Upper lobe of right lung (tissue), 1 donor: ENCODE results near the gene FSD1L. TPM values are rescaled to one million over a fixed set of nuclear protein-coding genes. Genes with fewer than 3 reads are reported as not detected.
A peak's percentile ranks its signal among the peaks of the same experiment; 100 is the strongest.

Experiments
- ATAC-seq: fragments of 200-7000 bp; cut with Tn5 transposase; one replicate; pipeline ENCODE4 v1.9.1; 2020; ENCODE audit warnings: mild to moderate bottlenecking, moderate library complexity
- DNase-seq: peaks from one replicate; pipeline ENCODE4 v3.0.0-alpha.2; 2020
- H3K27ac ChIP-seq: fragments of 200-600 bp; one replicate; pipeline ENCODE4 v1.8.0; 2022
- H3K27me3 ChIP-seq: fragments of 200-600 bp; one replicate; pipeline ENCODE4 v1.8.0; 2022; ENCODE audit warnings: mild to moderate bottlenecking
- H3K36me3 ChIP-seq: fragments of 200-600 bp; one replicate; pipeline ENCODE4 v1.8.0; 2022
- H3K4me1 ChIP-seq: fragments of 200-600 bp; one replicate; pipeline ENCODE4 v1.8.0; 2022
- H3K4me3 ChIP-seq: fragments of 200-600 bp; one replicate; pipeline ENCODE4 v1.8.0; 2022; ENCODE audit warnings: mild to moderate bottlenecking
- H3K9me3 ChIP-seq: fragments of 200-600 bp; one replicate; pipeline ENCODE4 v1.8.0; 2022
- intact Hi-C: fragments of 100-400 bp; cut with DNase I; formaldehyde crosslinking; loops from one replicate; pipeline ENCODE4 v1.11.0; 2022
- total RNA-seq: library from RNA; stranded (reverse); fragmentation: NEBNext Ultra II Directional; extraction: Animal tissue kit (Norgen Biotek cat#: 25700); gene quantifications from one replicate; pipeline ENCODE4 v1.2.1, GENCODE V29; 2021
- TF ChIP-seq, protein P1 (sequence below): fragments of 200-600 bp; IDR thresholded peaks from one replicate; pipeline ENCODE4 v1.8.0; 2022; ENCODE audit warnings: antibody characterized with exemption
- donor health status: DM: no; HTN: yes; CAD: no; lungs with severe emphysema.

The FSD1L gene
- total RNA-seq, 1 donor from 2014 or later = 4.5 TPM

DNA sequence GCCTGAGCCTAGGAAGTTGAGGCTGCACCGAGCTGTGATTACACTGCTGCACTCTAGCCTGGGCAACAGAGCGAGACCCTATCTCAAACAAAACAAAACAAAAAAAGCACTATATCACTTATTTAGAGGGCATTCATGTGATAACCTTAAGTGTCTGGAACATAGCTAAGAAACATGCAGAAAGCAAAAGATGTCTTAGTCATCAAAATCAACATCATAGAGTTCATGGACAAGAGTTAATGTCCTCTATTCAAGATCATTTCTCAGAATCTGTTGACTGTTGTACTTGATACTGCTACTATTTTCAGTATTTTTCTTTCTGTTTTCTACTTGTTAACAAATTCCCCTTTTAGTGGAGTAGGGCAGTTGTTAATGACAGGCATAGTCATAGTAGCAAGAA, 25.4 kb downstream of the FSD1L start:
- Histone ChIP-seq H3K4me3 (no peak overlapping the region), H3K27ac (no peak overlapping the region), H3K9me3 (no peaks in the 10 kb centered on the region), H3K36me3 (no peaks in the 10 kb centered on the region), H3K27me3 (no peaks in the 10 kb centered on the region), H3K4me1 (no peaks in the 10 kb centered on the region)
- intact Hi-C loops = no loop called here
- TF ChIP-seq, protein P1, sequence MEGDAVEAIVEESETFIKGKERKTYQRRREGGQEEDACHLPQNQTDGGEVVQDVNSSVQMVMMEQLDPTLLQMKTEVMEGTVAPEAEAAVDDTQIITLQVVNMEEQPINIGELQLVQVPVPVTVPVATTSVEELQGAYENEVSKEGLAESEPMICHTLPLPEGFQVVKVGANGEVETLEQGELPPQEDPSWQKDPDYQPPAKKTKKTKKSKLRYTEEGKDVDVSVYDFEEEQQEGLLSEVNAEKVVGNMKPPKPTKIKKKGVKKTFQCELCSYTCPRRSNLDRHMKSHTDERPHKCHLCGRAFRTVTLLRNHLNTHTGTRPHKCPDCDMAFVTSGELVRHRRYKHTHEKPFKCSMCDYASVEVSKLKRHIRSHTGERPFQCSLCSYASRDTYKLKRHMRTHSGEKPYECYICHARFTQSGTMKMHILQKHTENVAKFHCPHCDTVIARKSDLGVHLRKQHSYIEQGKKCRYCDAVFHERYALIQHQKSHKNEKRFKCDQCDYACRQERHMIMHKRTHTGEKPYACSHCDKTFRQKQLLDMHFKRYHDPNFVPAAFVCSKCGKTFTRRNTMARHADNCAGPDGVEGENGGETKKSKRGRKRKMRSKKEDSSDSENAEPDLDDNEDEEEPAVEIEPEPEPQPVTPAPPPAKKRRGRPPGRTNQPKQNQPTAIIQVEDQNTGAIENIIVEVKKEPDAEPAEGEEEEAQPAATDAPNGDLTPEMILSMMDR = no peak
- ATAC-seq (no peak), DNase-seq (no peak)

DNA sequence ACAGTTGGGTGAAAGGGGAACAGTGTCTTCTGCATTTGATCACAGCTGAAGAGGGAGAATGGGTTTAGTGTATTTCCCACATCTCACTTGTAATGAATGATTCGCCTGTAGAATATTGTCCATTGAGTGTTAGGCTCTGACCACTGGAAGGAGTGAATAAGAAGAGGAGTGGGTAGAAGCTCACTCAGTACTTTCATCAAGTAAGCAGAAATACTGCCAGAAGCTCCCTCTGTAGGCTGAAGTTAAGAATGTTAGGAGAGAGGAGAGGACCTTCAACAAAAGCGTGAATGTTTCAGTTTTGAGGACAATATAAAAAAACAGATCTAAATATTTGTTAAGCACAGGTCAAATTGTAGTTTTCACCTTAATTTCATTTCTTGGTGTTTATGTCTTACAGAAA, 27.5 kb downstream of the FSD1L start:
- no peaks in the 10 kb centered on the region for H3K36me3 ChIP-seq
- no peaks in the 10 kb centered on the region for H3K9me3 ChIP-seq
- DNase-seq = no peak
- intact Hi-C loops = no loop called here
- H3K4me3 ChIP-seq = no peak overlapping the region
- ATAC-seq = no peak
- no peaks in the 10 kb centered on the region for H3K4me1 ChIP-seq
- no peak overlapping the region for H3K27ac ChIP-seq
- TF ChIP-seq, protein P1 = peak; percentile 17
- no peaks in the 10 kb centered on the region for H3K27me3 ChIP-seq

DNA sequence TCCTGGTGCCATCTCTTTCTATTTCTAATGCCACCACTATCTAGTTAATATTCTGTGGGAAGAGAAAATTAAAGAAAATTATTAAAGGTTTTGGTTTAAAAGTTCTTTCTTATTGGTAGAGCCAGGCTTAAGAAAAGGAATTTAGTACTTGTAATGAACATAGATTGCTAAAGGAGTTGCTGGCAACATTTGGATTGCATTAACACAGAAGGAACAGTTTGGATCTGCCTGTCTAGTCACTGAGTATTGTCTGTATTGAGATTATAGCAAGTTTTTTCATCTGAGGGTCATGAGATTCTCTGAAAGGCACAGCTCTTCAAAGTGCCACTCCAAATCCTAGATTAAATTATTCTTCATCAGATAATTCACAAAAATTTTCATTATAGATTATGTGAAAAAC, 32.0 kb downstream of the FSD1L start:
- H3K9me3 ChIP-seq = no peaks in the 10 kb centered on the region
- no peak overlapping the region for H3K4me3 ChIP-seq
- H3K4me1 ChIP-seq = no peaks in the 10 kb centered on the region
- intact Hi-C loops = no loop called here
- TF ChIP-seq, protein P1 = no peak
- ATAC-seq (no peak), DNase-seq (no peak)
- no peaks in the 10 kb centered on the region for H3K27me3 ChIP-seq
- no peak overlapping the region for H3K27ac ChIP-seq
- H3K36me3 ChIP-seq = no peaks in the 10 kb centered on the region

DNA sequence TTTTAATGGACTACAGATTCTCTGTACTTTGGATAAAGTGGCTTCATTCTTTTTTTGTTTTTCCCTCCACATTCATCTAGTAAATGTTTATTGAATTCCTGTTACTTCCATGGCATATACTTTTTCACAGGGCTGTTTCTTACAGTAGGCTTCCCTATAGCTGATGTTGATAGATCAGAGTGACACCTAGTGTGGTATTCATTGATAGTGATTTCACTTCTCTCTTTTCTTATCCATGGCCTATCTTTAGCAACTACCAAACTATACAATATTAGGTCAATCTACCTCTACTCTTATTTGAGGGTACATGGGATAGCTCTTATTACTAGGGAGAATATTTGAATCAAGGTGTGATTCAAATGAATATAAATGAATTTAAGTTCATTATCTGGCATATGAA, 35.8 kb downstream of the FSD1L start:
- Histone ChIP-seq H3K27ac (no peak overlapping the region), H3K9me3 (no peaks in the 10 kb centered on the region), H3K4me1 (no peaks in the 10 kb centered on the region), H3K36me3 (peaks cover 6% of the 10 kb centered on the region), H3K27me3 (no peaks in the 10 kb centered on the region), H3K4me3 (no peak overlapping the region)
- no peak for DNase-seq
- TF ChIP-seq, protein P1 = no peak
- no peak for ATAC-seq
- intact Hi-C loops = no loop called here

DNA sequence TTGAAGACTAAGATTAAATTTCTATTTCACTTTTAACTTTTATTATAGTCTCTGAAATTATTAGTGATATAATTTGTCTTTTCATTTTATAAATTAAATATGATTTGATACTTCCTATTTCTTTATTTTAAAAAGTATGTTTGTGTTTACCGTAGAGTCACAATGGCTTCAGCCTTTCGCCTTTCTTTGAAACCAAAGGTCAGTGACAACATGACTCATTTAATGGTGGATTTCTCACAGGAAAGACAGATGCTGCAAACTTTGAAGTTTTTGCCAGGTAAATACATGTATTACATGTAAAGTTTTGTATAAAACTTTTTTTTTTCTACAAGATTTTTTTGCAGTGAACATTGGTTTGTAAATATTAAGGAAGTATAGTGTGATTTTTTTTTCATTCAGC, 36.4 kb downstream of the FSD1L start:
- Histone ChIP-seq H3K9me3 (no peaks in the 10 kb centered on the region), H3K4me1 (no peaks in the 10 kb centered on the region), H3K27ac (no peak overlapping the region), H3K27me3 (no peaks in the 10 kb centered on the region), H3K4me3 (no peak overlapping the region), H3K36me3 (peaks cover 6% of the 10 kb centered on the region)
- no peak for ATAC-seq
- TF ChIP-seq, protein P1 = no peak
- intact Hi-C loops = no loop called here
- no peak for DNase-seq

DNA sequence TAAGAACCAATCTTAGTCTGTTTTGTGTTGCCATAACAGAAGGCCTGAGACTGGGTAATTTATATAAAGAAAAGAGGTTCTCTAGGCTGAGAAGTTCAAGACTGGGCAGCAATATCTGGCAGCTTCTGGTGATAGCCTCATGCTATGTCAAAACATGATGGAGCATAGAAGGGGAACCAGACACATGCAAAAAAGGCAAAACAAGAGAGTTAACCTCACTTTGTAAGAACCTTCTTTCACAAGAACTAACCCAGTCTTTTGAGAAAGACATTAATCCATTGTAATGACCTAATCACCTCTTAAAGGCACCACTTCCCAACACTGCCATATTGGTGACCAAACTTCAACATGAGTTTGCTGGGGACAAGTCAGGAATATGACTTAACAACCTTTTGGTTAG, 37.3 kb downstream of the FSD1L start:
- intact Hi-C loops = no loop called here
- Histone ChIP-seq H3K27me3 (no peaks in the 10 kb centered on the region), H3K4me1 (no peaks in the 10 kb centered on the region), H3K9me3 (no peaks in the 10 kb centered on the region), H3K4me3 (no peak overlapping the region), H3K27ac (no peak overlapping the region), H3K36me3 (peaks cover 6% of the 10 kb centered on the region)
- no peak for ATAC-seq
- DNase-seq = no peak
- TF ChIP-seq, protein P1 = no peak
